HEK293 (cell line): ENCODE data around the gene CIP2A.

ENCODE experiments used
- CTCF ChIA-PET: fragments of 350-600 bp; formaldehyde crosslinking; extraction: SDS; loops from one replicate; lab custom pipeline; 2021; ENCODE audit warnings: antibody characterized with exemption; lab: Yijun Ruan, JAX
- POLR2A ChIA-PET: fragments of 300-600 bp; formaldehyde crosslinking; extraction: SDS; loops from one replicate; lab custom pipeline; 2020; ENCODE audit warnings: antibody characterized with exemption, inconsistent platforms; lab: Yijun Ruan, JAX
- H3K27ac ChIP-seq: fragments of 200-500 bp; sonication (Bioruptor generic); 2 replicates; pipeline ENCODE4 v1.5.1; 2014; ENCODE audit warnings: low read depth, low read length, control low read depth, inconsistent platforms; ENCODE audit errors: extremely low read depth
- H3K36me3 ChIP-seq, 2 experiments: fragments of 200-500 bp in 1 of 2; sonication (Bioruptor generic) in 1 of 2; 1 replicate in 1 of 2; 2 replicates in 1 of 2; pipeline ENCODE4 v1.5.1; 2014 to 2017; ENCODE audit warnings: inconsistent platforms in 2 of 2, low read length in 2 of 2; ENCODE audit not compliant: control insufficient read depth in 2 of 2, insufficient read depth in 1 of 2
- H3K4me1 ChIP-seq: fragments of 200-500 bp; sonication (Bioruptor generic); 2 replicates; pipeline ENCODE4 v1.5.1; 2014; ENCODE audit warnings: mild to moderate bottlenecking, low read length, inconsistent platforms; ENCODE audit not compliant: control insufficient read depth, insufficient read depth
- H3K4me3 ChIP-seq: 2 replicates; pipeline ENCODE4 v1.5.1; 2011; ENCODE audit warnings: low read depth, mild to moderate bottlenecking, control low read depth, low read length, moderate library complexity
- H3K9me3 ChIP-seq: fragments of 200-500 bp; sonication (Bioruptor generic); 2 replicates; pipeline ENCODE4 v1.5.1; 2014; ENCODE audit warnings: low read depth, low read length, inconsistent platforms; ENCODE audit not compliant: control insufficient read depth, insufficient read depth
- GLIS1 ChIP-seq: fragments of 450-650 bp; formaldehyde crosslinking; IDR thresholded peaks from 2 replicates; pipeline ENCODE4 v1.5.1; 2016; ENCODE audit warnings: missing biosample characterization, missing genetic modification characterization
- IKZF3 ChIP-seq: fragments of 450-650 bp; IDR thresholded peaks from 2 replicates; pipeline ENCODE4 v1.5.0; 2018; ENCODE audit warnings: missing biosample characterization, mild to moderate bottlenecking, missing genetic modification characterization, moderate library complexity
- INSM2 ChIP-seq: fragments of 450-650 bp; formaldehyde crosslinking; IDR thresholded peaks from 2 replicates; pipeline ENCODE4 v1.5.1; 2016; ENCODE audit warnings: missing biosample characterization, missing genetic modification characterization
- KLF10 ChIP-seq: fragments of 450-650 bp; IDR thresholded peaks from 2 replicates; pipeline ENCODE4 v1.5.1; 2018; ENCODE audit warnings: missing biosample characterization, mild to moderate bottlenecking, missing genetic modification characterization
- PATZ1 ChIP-seq: fragments of 450-650 bp; formaldehyde crosslinking; IDR thresholded peaks from 2 replicates; pipeline ENCODE4 v1.5.1; 2016; ENCODE audit warnings: missing biosample characterization, missing genetic modification characterization
- SCRT1 ChIP-seq: fragments of 450-650 bp; formaldehyde crosslinking; IDR thresholded peaks from 2 replicates; pipeline ENCODE4 v1.5.1; 2016; ENCODE audit warnings: missing biosample characterization, missing genetic modification characterization, borderline replicate concordance
- SETDB1 ChIP-seq: IDR thresholded peaks from one replicate; pipeline ENCODE4 v1.6.1; 2017; ENCODE audit warnings: mild to moderate bottlenecking, low read length, moderate library complexity, mixed read lengths; ENCODE audit not compliant: insufficient read length
- ZBTB21 ChIP-seq: fragments of 450-650 bp; formaldehyde crosslinking; IDR thresholded peaks from 2 replicates; pipeline ENCODE4 v1.5.1; 2017; ENCODE audit warnings: missing biosample characterization, missing genetic modification characterization
- ZNF132 ChIP-seq: fragments of 450-650 bp; formaldehyde crosslinking; IDR thresholded peaks from 2 replicates; pipeline ENCODE4 v1.5.1; 2017; ENCODE audit warnings: missing biosample characterization, missing genetic modification characterization, borderline replicate concordance
- ZNF146 ChIP-seq: fragments of 450-650 bp; formaldehyde crosslinking; IDR thresholded peaks from 2 replicates; pipeline ENCODE4 v1.5.1; 2016; ENCODE audit warnings: missing biosample characterization, missing genetic modification characterization
- ZNF148 ChIP-seq: fragments of 450-650 bp; formaldehyde crosslinking; IDR thresholded peaks from 2 replicates; pipeline ENCODE4 v1.5.0; 2017; ENCODE audit warnings: missing biosample characterization, missing genetic modification characterization, borderline replicate concordance
- ZNF174 ChIP-seq: fragments of 450-650 bp; formaldehyde crosslinking; IDR thresholded peaks from 2 replicates; pipeline ENCODE4 v1.5.0; 2017; ENCODE audit warnings: missing biosample characterization, mild to moderate bottlenecking, missing genetic modification characterization
- ZNF175 ChIP-seq: fragments of 450-650 bp; formaldehyde crosslinking; IDR thresholded peaks from 2 replicates; pipeline ENCODE4 v1.5.1; 2016; ENCODE audit warnings: missing biosample characterization, missing genetic modification characterization
- ZNF626 ChIP-seq: fragments of 450-650 bp; sonication (Bioruptor Pico); formaldehyde crosslinking; IDR thresholded peaks from 2 replicates; pipeline ENCODE4 v1.5.1; 2018; ENCODE audit warnings: missing biosample characterization, missing genetic modification characterization, inconsistent platforms

The CIP2A gene

GRCh38 chr3:108602249-108602934, 13.2 kb upstream of the CIP2A start:
- no peak overlapping the region for H3K4me3 ChIP-seq
- H3K9me3 ChIP-seq: no peaks in the 10 kb centered on the region
- TF ChIP-seq INSM2 (no peak), SETDB1 (no peak), PATZ1 (tag by site-specific recombination) (no peak), ZNF626 (tag by site-specific recombination) (no peak), GLIS1 (tag by site-specific recombination) (no peak), ZBTB21 (no peak), KLF10 (tag by site-specific recombination) (no peak), ZNF148 (no peak), ZNF175 (tag by site-specific recombination) (no peak), ZNF174 (tag by site-specific recombination) (no peak), SCRT1 (tag by site-specific recombination) (no peak)
- no peak overlapping the region for H3K27ac ChIP-seq
- no peaks in the 10 kb centered on the region for H3K4me1 ChIP-seq
- ChIA-PET CTCF (interaction anchor here (0.6 to 1.2 kb wide), 2 partner anchors 9 to 681 kb away, joined by 3 read pairs; no protein-coding TSS in a partner anchor), POLR2A (interaction anchor here (1.9 kb wide), 1 partner anchor 13 kb away, joined by 9 read pairs; the partner anchor contains the start of genes CIP2A and DZIP3)
- H3K36me3 ChIP-seq: peaks cover 0 to 4% of the 10 kb centered on the region in 2 experiments; a peak in 1 of 3 replicates

GRCh38 chr3:108599677-108600409, 10.6 kb upstream of the CIP2A start:
- ChIA-PET POLR2A (interaction anchor here (1.4 kb wide), 1 partner anchor 11 kb away, joined by 4 read pairs; the partner anchor contains the start of genes CIP2A and DZIP3), CTCF (interaction anchor here (0.6 kb wide), 1 partner anchor 1285 kb away, joined by 5 read pairs; no protein-coding TSS in a partner anchor)
- Histone ChIP-seq H3K4me3 (no peak overlapping the region), H3K4me1 (peaks cover 3% of the 10 kb centered on the region; the same call in 1 of the 2 replicates), H3K27ac (no peak overlapping the region), H3K36me3 (no peaks in the 10 kb centered on the region), H3K9me3 (no peaks in the 10 kb centered on the region)
- TF ChIP-seq ZNF146 (tag by site-specific recombination) (no peak), IKZF3 (tag by site-specific recombination) (no peak), ZNF132 (tag by site-specific recombination) (no peak)
